ENCODE results near the gene DNAJC30. TPM values are rescaled to one million over a fixed set of nuclear protein-coding genes. Genes with fewer than 3 reads are reported as not detected.

DNAJC30 gene
- total and polyA plus RNA-seq, 2 donors (not counting 1 experiment from before 2014, with no cell fraction given), result 3.8 to 7.3 TPM

DNA sequence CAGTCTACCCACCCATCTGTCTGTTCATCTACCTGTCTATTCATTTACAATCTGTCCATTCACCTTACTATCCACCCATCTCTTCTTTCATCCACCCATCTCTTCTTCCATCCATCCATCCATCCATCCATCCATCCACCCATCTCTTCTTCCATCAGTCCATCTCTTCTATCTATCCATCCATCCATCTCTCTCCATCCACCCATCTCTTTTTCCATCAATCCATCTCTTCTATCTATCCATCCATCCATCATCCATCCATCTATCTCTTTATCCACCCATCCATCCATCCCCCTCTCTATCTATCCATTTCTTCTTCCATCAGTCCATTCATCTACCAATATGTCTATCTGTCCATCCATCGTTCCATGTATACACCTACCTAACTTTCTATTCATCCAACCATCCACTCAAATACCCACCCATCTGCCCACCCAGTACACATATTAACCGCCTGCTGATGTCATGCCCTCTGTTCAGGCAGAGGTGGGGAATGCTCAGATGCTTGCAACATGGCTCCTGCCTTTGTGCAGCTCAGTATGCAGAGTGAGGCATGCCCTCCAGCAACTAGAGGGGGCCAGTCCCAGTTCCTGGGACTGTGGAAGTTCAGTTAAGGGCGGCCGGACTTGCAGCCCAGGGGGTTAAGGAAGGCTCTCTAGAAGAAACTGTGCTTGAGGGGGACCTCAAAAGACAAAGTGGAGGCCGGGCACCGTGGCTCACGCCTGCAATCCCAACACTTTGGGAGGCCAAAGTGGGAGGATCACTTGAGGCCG is 47.6 kb downstream of the DNAJC30 start:
- Histone ChIP-seq H3K27me3 (ENCODE audit: control insufficient read depth, insufficient read depth, low read length) (peaks cover 5% of the 10 kb centered on the region), H3K9me3 (ENCODE audit: control insufficient read depth, insufficient read depth, low read depth, low read length) (no peaks in the 10 kb centered on the region), H3K4me1 (ENCODE audit: control insufficient read depth, extremely low read depth, insufficient read depth, low read length) (no peaks in the 10 kb centered on the region), H3K36me3 (ENCODE audit: control insufficient read depth, insufficient read depth, low read length) (no peaks in the 10 kb centered on the region), H4K20me1 (ENCODE audit: control insufficient read depth, extremely low read depth, insufficient read depth, low read length) (no peaks in the 10 kb centered on the region), H3K9ac (ENCODE audit: insufficient read depth, low read length) (no peak overlapping the region), H3K27ac (ENCODE audit: insufficient read depth, low read length) (no peak overlapping the region), H3K4me3 (replicated peaks in 1 of 4; ENCODE audit: control extremely low read depth in 1 of 4, insufficient read depth in 1 of 4, low read depth in 3 of 4, low read length in 4 of 4) (no peak overlapping the region), H3K4me2 (ENCODE audit: extremely low read depth, insufficient read depth, low read length) (no peak overlapping the region), H3K79me2 (ENCODE audit: control insufficient read depth, insufficient read depth, low read length) (no peaks in the 10 kb centered on the region), H2AFZ (ENCODE audit: low read length) (no peak overlapping the region)
- TF ChIP-seq, protein P1, sequence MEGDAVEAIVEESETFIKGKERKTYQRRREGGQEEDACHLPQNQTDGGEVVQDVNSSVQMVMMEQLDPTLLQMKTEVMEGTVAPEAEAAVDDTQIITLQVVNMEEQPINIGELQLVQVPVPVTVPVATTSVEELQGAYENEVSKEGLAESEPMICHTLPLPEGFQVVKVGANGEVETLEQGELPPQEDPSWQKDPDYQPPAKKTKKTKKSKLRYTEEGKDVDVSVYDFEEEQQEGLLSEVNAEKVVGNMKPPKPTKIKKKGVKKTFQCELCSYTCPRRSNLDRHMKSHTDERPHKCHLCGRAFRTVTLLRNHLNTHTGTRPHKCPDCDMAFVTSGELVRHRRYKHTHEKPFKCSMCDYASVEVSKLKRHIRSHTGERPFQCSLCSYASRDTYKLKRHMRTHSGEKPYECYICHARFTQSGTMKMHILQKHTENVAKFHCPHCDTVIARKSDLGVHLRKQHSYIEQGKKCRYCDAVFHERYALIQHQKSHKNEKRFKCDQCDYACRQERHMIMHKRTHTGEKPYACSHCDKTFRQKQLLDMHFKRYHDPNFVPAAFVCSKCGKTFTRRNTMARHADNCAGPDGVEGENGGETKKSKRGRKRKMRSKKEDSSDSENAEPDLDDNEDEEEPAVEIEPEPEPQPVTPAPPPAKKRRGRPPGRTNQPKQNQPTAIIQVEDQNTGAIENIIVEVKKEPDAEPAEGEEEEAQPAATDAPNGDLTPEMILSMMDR (conservative IDR thresholded peaks at IDR 0.05 in 1 of 2, IDR thresholded peaks at IDR 0.05 in 1 of 2; ENCODE audit: low read depth in 1 of 2, low read length in 2 of 2), result no peak
- TF ChIP-seq EZH2 (IDR thresholded peaks at IDR 0.05; ENCODE audit: low read length, missing control alignments), result no peak
- no peak for DNase-seq (ENCODE audit: low read depth in 2 of 2)

DNA sequence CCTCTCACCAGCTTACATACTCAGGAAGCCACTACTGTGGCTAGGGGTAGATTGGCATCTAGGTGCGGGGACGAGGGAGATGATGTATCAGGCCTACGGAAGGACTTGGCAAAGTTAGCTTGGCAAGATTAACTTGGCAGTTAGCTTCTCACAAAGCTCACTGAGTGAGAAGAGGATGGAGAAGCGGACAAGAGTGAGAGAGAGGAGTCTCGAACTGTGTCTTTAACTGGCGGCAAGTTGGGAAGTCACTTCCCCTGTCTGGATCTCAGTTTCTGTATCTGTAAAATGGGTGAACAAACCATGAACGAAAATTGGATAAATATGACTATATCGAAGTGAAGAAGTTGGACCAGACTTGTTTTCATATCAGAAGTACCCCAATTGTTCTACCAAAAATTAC is 49.4 kb downstream of the DNAJC30 start:
- H3K79me2 ChIP-seq (ENCODE audit: control insufficient read depth, insufficient read depth, low read length), result no peaks in the 10 kb centered on the region
- no peaks in the 10 kb centered on the region for H4K20me1 ChIP-seq (ENCODE audit: control insufficient read depth, extremely low read depth, insufficient read depth, low read length)
- no peak overlapping the region for H3K4me3 ChIP-seq (replicated peaks in 1 of 4; ENCODE audit: control extremely low read depth in 1 of 4, insufficient read depth in 1 of 4, low read depth in 3 of 4, low read length in 4 of 4)
- H3K4me1 ChIP-seq (ENCODE audit: control insufficient read depth, extremely low read depth, insufficient read depth, low read length), result no peaks in the 10 kb centered on the region
- H3K27ac ChIP-seq (ENCODE audit: insufficient read depth, low read length), result no peak overlapping the region
- no peak for DNase-seq (ENCODE audit: low read depth in 2 of 2)
- no peak overlapping the region for H3K9ac ChIP-seq (ENCODE audit: insufficient read depth, low read length)
- H3K9me3 ChIP-seq (ENCODE audit: control insufficient read depth, insufficient read depth, low read depth, low read length), result no peaks in the 10 kb centered on the region
- TF ChIP-seq EZH2 (IDR thresholded peaks at IDR 0.05; ENCODE audit: low read length, missing control alignments), result no peak
- TF ChIP-seq, protein P1 (conservative IDR thresholded peaks at IDR 0.05 in 1 of 2, IDR thresholded peaks at IDR 0.05 in 1 of 2; ENCODE audit: low read depth in 1 of 2, low read length in 2 of 2), result no peak
- H3K36me3 ChIP-seq (ENCODE audit: control insufficient read depth, insufficient read depth, low read length), result no peaks in the 10 kb centered on the region
- no peak overlapping the region for H2AFZ ChIP-seq (ENCODE audit: low read length)
- no peak overlapping the region for H3K4me2 ChIP-seq (ENCODE audit: extremely low read depth, insufficient read depth, low read length)
- H3K27me3 ChIP-seq (ENCODE audit: control insufficient read depth, insufficient read depth, low read length), result peaks cover 5% of the 10 kb centered on the region

DNA sequence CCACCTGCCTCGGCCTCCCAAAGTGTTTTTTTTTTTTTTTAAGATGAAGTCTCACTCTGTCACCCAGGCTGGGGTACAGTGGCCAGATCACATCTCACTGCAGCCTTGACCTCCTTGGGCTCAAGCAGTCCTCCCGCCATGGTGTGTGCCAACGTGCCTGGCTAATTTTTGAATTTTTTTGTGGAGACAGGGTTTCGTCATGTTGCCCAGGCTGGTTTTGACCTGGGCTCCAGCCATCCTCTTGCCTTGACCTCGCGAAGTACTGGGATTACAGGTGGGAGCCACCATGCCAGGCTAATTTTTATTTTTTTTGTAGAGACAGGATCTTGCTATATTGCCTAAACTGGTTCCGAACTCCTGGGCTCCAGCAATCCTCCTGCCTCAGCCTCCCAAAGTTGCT is 49.9 kb downstream of the DNAJC30 start:
- no peak for DNase-seq (ENCODE audit: low read depth in 2 of 2)
- Histone ChIP-seq H3K9ac (ENCODE audit: insufficient read depth, low read length) (no peak overlapping the region), H3K36me3 (ENCODE audit: control insufficient read depth, insufficient read depth, low read length) (no peaks in the 10 kb centered on the region), H3K9me3 (ENCODE audit: control insufficient read depth, insufficient read depth, low read depth, low read length) (no peaks in the 10 kb centered on the region), H4K20me1 (ENCODE audit: control insufficient read depth, extremely low read depth, insufficient read depth, low read length) (no peaks in the 10 kb centered on the region), H3K4me2 (ENCODE audit: extremely low read depth, insufficient read depth, low read length) (no peak overlapping the region), H3K79me2 (ENCODE audit: control insufficient read depth, insufficient read depth, low read length) (no peaks in the 10 kb centered on the region), H3K27ac (ENCODE audit: insufficient read depth, low read length) (no peak overlapping the region), H2AFZ (ENCODE audit: low read length) (no peak overlapping the region), H3K4me3 (replicated peaks in 1 of 4; ENCODE audit: control extremely low read depth in 1 of 4, insufficient read depth in 1 of 4, low read depth in 3 of 4, low read length in 4 of 4) (no peak overlapping the region), H3K4me1 (ENCODE audit: control insufficient read depth, extremely low read depth, insufficient read depth, low read length) (no peaks in the 10 kb centered on the region), H3K27me3 (ENCODE audit: control insufficient read depth, insufficient read depth, low read length) (peaks cover 8% of the 10 kb centered on the region)
- TF ChIP-seq, protein P1 (conservative IDR thresholded peaks at IDR 0.05 in 1 of 2, IDR thresholded peaks at IDR 0.05 in 1 of 2; ENCODE audit: low read depth in 1 of 2, low read length in 2 of 2), result no peak
- TF ChIP-seq EZH2 (IDR thresholded peaks at IDR 0.05; ENCODE audit: low read length, missing control alignments), result no peak
